GM10248 (cell line): Measurements from ENCODE around the gene ARVCF.

Experiments
- CTCF ChIA-PET: fragments of 300-600 bp; sonication (Branson Sonifier 250); formaldehyde crosslinking; extraction: SDS; loops from one replicate; lab custom pipeline; 2021; ENCODE audit warnings: antibody characterized with exemption; lab: Yijun Ruan, JAX
- POLR2A ChIA-PET: fragments of 350-650 bp; sonication (Branson Sonifier 250); formaldehyde crosslinking; extraction: SDS; loops from one replicate; lab custom pipeline; 2020; ENCODE audit warnings: antibody characterized with exemption; lab: Yijun Ruan, JAX
- DNase-seq: peaks from one replicate; pipeline ENCODE4 v3.0.0; 2012; ENCODE audit errors: extremely low spot score
- TF ChIP-seq, protein P1 (sequence below): IDR thresholded peaks from 2 replicates; pipeline ENCODE4 v1.5.1; 2012; ENCODE audit warnings: mild to moderate bottlenecking, low read depth; ENCODE audit errors: extremely low read depth, missing control alignments, control extremely low read depth

The ARVCF gene

DNA sequence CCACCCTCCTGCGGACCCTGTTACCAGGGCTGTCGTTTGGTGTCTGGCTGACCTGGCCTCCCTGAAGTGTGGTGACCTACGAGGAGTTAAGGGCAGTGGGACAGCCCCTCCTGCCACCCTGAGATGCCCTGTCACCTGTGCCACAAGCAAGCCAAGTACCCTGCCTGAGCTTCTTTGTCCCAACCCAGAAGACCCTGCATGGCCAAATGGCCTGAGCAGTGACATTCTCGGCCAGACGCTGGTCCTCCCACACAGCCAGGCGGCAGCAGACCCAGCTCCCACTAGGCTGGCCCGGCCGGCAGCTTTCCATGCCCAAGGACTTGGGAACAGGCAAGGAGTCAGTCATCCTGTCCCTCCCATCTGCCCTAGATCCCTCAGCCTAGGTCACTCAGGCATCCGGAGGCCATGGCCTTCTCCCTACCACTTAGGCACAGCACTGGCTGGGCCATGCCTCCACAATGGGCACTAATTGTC, 7.6 kb downstream of the ARVCF start:
- ChIA-PET POLR2A (no interaction called here), CTCF (no interaction called here)
- TF ChIP-seq, protein P1, sequence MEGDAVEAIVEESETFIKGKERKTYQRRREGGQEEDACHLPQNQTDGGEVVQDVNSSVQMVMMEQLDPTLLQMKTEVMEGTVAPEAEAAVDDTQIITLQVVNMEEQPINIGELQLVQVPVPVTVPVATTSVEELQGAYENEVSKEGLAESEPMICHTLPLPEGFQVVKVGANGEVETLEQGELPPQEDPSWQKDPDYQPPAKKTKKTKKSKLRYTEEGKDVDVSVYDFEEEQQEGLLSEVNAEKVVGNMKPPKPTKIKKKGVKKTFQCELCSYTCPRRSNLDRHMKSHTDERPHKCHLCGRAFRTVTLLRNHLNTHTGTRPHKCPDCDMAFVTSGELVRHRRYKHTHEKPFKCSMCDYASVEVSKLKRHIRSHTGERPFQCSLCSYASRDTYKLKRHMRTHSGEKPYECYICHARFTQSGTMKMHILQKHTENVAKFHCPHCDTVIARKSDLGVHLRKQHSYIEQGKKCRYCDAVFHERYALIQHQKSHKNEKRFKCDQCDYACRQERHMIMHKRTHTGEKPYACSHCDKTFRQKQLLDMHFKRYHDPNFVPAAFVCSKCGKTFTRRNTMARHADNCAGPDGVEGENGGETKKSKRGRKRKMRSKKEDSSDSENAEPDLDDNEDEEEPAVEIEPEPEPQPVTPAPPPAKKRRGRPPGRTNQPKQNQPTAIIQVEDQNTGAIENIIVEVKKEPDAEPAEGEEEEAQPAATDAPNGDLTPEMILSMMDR, result no peak
- DNase-seq, result no peak

DNA sequence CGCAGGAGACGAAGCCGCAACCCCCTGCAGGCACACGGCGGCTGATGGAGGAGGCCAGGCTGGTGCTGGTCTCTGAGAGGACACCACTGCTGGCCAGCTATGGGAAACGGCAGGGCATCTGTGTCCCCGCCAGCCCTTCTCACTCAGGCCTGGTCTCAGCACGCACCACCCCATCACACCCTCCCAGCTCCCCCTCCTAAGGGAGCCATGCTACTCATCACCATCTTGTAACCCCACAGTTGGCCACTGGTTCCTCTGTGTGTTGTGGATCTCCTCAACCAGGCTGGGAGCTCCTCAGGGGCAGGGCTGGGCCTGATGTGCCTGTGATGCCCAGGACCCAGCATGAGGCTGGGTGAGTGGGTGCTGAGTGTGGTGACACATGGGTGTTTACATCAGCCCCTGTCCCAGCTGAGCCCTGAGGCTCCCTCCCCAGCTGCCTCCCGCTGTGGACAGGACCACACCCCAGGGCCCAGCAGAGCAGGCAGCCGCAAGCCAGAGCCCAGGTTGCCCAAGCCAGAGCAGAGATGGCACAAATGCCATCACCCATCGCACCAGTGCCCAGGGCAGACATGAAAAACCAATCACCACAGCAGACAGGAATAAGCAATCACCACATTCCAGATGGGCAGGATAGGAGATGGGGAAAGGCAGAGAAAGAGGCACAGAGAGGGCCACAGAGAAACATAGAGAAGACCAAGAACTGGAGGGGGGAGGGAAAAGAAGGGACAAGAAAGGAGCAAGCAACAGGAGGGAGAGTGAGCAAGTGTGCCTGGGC, 8.2 kb downstream of the ARVCF start:
- ChIA-PET CTCF (no interaction called here), POLR2A (no interaction called here)
- TF ChIP-seq, protein P1, result no peak
- no peak for DNase-seq

DNA sequence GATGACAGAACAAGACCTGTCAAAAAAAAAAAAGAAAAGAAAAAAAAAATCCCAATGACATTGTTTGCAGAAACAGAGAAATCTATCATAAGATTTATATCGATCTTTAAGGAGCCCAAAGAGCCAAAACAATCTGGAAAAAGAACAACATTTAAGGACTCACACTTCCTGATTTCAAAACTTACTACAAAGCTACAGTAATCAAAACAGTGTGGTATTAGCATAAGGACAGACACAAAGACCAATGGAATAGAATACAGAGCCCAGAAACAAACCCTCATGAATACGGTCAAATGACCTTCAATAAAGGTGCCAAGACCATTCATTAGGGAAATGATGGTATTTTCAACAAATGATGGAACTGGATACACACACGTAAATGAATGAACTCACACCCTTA, 12.2 kb downstream of the ARVCF start:
- ChIA-PET POLR2A (no interaction called here), CTCF (no interaction called here)

DNA sequence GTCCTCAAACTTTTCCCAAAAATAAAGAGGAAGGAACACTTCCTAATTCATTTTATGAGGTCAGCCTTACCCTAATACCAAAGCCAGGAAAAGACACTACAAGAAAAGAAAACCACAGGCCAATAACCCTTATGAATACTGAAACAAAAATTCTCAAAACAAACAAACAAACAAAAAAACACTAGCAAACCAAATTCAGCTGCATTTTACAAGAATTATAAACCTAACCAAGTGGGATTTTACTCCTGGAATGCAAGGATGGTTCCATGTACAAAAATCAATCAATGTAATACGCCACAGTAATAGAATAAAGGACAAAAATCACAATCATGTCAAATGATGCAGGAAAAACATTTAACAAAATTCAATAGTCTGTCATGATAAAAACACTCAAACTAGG, 13.3 kb downstream of the ARVCF start:
- ChIA-PET CTCF (interaction anchor here (1.0 kb wide), 1 partner anchor 10 kb away, joined by 3 read pairs; no protein-coding TSS in a partner anchor), POLR2A (no interaction called here)
- DNase-seq, result no peak
- TF ChIP-seq, protein P1, result no peak

More for the DNA sequence above, 12.2 kb downstream of the ARVCF start:
- DNase-seq, result no peak
- TF ChIP-seq, protein P1, result no peak

DNA sequence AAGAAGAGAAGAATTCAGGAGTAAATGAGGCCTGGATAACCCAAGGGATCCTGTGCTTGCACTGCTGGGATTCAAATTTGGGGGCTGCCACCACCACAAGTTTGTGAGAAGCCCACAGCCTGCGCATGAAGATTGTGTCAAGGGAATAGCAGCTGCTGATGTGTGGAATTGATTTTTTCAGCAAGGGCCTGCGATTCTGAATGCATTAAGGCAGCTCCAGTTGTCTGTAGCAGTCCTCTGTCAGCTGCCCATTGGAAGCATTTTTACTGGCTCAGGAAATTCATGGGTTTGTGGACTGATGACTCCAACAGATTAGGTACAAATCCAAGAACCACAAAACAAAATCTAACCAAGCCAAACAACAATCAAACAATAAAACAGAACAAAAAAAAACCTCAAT, 14.0 kb downstream of the ARVCF start:
- ChIA-PET POLR2A (no interaction called here), CTCF (interaction anchor here (1.0 kb wide), 1 partner anchor 11 kb away, joined by 3 read pairs; no protein-coding TSS in a partner anchor)
- TF ChIP-seq, protein P1, result no peak
- DNase-seq, result no peak

DNA sequence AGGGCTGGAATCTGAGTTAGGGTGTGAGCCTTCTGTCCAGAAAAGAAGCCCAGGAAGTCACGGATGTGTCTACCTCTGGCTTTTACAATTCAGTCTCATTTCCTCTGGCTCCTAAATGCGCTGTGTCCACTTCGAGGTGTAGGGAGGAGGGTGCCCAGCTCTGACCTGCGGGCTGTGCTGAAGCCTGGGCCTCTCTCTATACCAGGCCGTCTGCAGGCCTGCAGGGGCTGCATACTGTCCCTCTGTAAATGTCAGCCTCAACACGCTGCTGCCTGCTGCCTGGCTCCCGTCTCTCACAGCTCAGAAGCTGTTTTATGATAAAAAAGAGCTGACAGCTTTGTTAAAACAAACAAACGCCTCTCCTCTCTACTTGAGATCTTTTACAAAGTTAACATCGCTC, 14.5 kb downstream of the ARVCF start:
- TF ChIP-seq, protein P1, result no peak
- ChIA-PET CTCF (interaction anchor here (1.2 kb wide), 1 partner anchor 12 kb away, joined by 3 read pairs; no protein-coding TSS in a partner anchor), POLR2A (no interaction called here)
- no peak for DNase-seq
